ENCODE measurements around the gene PIK3R2. TPM values are rescaled to one million over a fixed set of nuclear protein-coding genes. Genes with fewer than 3 reads are reported as not detected.

PIK3R2 gene
- total and polyA plus RNA-seq, 2 of the 13 experiments (the other 11 are each of a cell fraction or from before 2014, with no cell fraction given), result 18.6 to 25.3 TPM

DNA sequence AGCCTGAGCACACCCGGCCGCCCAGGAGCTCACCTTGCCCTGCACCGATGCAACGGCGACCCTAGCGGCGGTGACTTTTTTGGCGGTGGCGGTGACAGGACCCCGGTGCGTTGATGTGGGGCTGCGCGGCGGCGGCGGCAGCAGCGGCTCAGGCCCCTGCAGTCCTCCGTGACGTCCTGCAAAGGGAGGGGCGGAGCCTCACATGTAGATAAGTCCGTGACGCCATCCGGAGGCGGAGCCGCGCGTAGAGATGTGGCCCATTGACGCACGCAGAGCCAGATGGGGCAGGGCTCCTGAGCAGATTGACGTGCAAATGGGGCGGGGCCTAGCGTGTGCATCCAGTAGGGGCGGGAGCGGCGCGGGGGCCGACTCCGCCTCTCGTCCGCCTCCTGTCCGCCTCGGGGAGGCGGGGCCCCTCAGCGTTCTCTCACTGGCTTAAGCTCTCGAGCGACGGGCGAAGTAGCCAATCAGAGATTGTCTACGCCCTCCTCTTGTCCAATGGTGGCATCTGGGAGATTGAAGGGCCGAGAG is 51.0 kb downstream of the PIK3R2 start, which contains the start of gene RAB3A (continued):
- TF ChIP-seq, protein P1, sequence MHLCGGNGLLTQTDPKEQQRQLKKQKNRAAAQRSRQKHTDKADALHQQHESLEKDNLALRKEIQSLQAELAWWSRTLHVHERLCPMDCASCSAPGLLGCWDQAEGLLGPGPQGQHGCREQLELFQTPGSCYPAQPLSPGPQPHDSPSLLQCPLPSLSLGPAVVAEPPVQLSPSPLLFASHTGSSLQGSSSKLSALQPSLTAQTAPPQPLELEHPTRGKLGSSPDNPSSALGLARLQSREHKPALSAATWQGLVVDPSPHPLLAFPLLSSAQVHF (CRISPR knock-in tag; IDR thresholded peaks at IDR 0.05), result no peak
- TF ChIP-seq ZSCAN5A (CRISPR knock-in tag; IDR thresholded peaks at IDR 0.05; ENCODE audit: borderline replicate concordance) (no peak), BRCA1 (CRISPR knock-in tag; IDR thresholded peaks at IDR 0.05) (no peak), ATAD3A (CRISPR knock-in tag; IDR thresholded peaks at IDR 0.05) (no peak), ZNF800 (CRISPR knock-in tag; IDR thresholded peaks at IDR 0.05) (0 out of 2 replicates have a peak, but pooled peaks have one; percentile 29), NR2F1 (CRISPR knock-in tag; IDR thresholded peaks at IDR 0.05) (no peak), ZNF788 (CRISPR knock-in tag; IDR thresholded peaks at IDR 0.05; ENCODE audit: borderline replicate concordance) (peak; percentile 95; the same call in 1 of the 2 replicates), ZNF17 (CRISPR knock-in tag; IDR thresholded peaks at IDR 0.05) (no peak), TEAD3 (CRISPR knock-in tag; optimal IDR thresholded peaks at IDR 0.05; ENCODE audit: borderline replicate concordance) (no peak), HIVEP1 (CRISPR knock-in tag; IDR thresholded peaks at IDR 0.05) (no peak), HNRNPUL1 (IDR thresholded peaks at IDR 0.05; ENCODE audit: low read depth, low read length) (no peak), RARA (CRISPR knock-in tag; IDR thresholded peaks at IDR 0.05) (no peak), TBX2 (CRISPR knock-in tag; IDR thresholded peaks at IDR 0.05; ENCODE audit: borderline replicate concordance) (peak; percentile 71), SP140L (CRISPR knock-in tag; IDR thresholded peaks at IDR 0.05; ENCODE audit: borderline replicate concordance) (no peak), NFE2 (CRISPR knock-in tag; IDR thresholded peaks at IDR 0.05) (no peak)
- TF ChIP-seq, protein P2, sequence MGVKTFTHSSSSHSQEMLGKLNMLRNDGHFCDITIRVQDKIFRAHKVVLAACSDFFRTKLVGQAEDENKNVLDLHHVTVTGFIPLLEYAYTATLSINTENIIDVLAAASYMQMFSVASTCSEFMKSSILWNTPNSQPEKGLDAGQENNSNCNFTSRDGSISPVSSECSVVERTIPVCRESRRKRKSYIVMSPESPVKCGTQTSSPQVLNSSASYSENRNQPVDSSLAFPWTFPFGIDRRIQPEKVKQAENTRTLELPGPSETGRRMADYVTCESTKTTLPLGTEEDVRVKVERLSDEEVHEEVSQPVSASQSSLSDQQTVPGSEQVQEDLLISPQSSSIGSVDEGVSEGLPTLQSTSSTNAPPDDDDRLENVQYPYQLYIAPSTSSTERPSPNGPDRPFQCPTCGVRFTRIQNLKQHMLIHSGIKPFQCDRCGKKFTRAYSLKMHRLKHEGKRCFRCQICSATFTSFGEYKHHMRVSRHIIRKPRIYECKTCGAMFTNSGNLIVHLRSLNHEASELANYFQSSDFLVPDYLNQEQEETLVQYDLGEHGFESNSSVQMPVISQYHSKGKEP (CRISPR knock-in tag; IDR thresholded peaks at IDR 0.05), result no peak
- TF ChIP-seq, protein P3, sequence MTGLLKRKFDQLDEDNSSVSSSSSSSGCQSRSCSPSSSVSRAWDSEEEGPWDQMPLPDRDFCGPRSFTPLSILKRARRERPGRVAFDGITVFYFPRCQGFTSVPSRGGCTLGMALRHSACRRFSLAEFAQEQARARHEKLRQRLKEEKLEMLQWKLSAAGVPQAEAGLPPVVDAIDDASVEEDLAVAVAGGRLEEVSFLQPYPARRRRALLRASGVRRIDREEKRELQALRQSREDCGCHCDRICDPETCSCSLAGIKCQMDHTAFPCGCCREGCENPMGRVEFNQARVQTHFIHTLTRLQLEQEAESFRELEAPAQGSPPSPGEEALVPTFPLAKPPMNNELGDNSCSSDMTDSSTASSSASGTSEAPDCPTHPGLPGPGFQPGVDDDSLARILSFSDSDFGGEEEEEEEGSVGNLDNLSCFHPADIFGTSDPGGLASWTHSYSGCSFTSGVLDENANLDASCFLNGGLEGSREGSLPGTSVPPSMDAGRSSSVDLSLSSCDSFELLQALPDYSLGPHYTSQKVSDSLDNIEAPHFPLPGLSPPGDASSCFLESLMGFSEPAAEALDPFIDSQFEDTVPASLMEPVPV (CRISPR knock-in tag; IDR thresholded peaks at IDR 0.05), result peak; percentile 73; the same call in 1 of the 2 replicates
- TF ChIP-seq, protein P4, sequence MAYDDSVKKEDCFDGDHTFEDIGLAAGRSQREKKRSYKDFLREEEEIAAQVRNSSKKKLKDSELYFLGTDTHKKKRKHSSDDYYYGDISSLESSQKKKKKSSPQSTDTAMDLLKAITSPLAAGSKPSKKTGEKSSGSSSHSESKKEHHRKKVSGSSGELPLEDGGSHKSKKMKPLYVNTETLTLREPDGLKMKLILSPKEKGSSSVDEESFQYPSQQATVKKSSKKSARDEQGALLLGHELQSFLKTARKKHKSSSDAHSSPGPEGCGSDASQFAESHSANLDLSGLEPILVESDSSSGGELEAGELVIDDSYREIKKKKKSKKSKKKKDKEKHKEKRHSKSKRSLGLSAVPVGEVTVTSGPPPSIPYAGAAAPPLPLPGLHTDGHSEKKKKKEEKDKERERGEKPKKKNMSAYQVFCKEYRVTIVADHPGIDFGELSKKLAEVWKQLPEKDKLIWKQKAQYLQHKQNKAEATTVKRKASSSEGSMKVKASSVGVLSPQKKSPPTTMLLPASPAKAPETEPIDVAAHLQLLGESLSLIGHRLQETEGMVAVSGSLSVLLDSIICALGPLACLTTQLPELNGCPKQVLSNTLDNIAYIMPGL (CRISPR knock-in tag; IDR thresholded peaks at IDR 0.05; ENCODE audit: borderline replicate concordance in 1 of 2, low read depth in 1 of 2), result peak; percentile 14 to 67; a peak in 3 of 4 replicates
